Activated T-helper 1 cell treated with Interleukin-2 at 50 U/mL for 16 hours (primary cell): ENCODE measurements around the gene CCDC78.

Source experiments
- DNase-seq: peaks from one replicate; pipeline ENCODE4 v3.0.0-alpha.2; 2020; ENCODE audit warnings: low read depth

The CCDC78 gene

GRCh38 chr16:726438-727290 is at the start of gene CCDC78, which contains the start of gene HAGHL:
Gene CCDC78, minus strand, starts transcription at chr16:726443. Its CDS starts 76 bp downstream, at chr16:726367.
Gene HAGHL, plus strand, starts transcription at chr16:727106. Its CDS starts 404 bp downstream, at chr16:727510.
- peak; percentile 49 for DNase-seq

- DNase-seq: no peak
Measured at GRCh38 chr16:775236-775796, 49.1 kb upstream of the CCDC78 start.

GRCh38 chr16:774086-775001 is 48.1 kb upstream of the CCDC78 start:
- no peak for DNase-seq

GRCh38 chr16:772959-773358 is 46.7 kb upstream of the CCDC78 start:
- DNase-seq: no peak

- DNase-seq: no peak
Measured at GRCh38 chr16:770411-770810, 44.2 kb upstream of the CCDC78 start.

- no peak for DNase-seq
Measured at GRCh38 chr16:769934-770333, 43.7 kb upstream of the CCDC78 start.

- no peak for DNase-seq
Measured at GRCh38 chr16:769184-769784, 43.0 kb upstream of the CCDC78 start.

- DNase-seq: no peak
Measured at GRCh38 chr16:768428-768827, 42.2 kb upstream of the CCDC78 start.

- no peak for DNase-seq
Measured at GRCh38 chr16:767743-768235, 41.5 kb upstream of the CCDC78 start.

GRCh38 chr16:766820-767640 is 40.8 kb upstream of the CCDC78 start:
- DNase-seq: no peak

- no peak for DNase-seq
Measured at GRCh38 chr16:766008-766819, 40.0 kb upstream of the CCDC78 start.

GRCh38 chr16:765488-765865 is 39.2 kb upstream of the CCDC78 start:
- no peak for DNase-seq

- DNase-seq: no peak
Measured at GRCh38 chr16:764848-765487, 38.7 kb upstream of the CCDC78 start.

- no peak for DNase-seq
Measured at GRCh38 chr16:764184-764750, 38.0 kb upstream of the CCDC78 start.

- DNase-seq: no peak
Measured at GRCh38 chr16:763369-764183, 37.3 kb upstream of the CCDC78 start.

GRCh38 chr16:762595-763268 is 36.5 kb upstream of the CCDC78 start:
- DNase-seq: no peak

- no peak for DNase-seq
Measured at GRCh38 chr16:761625-762513, 35.6 kb upstream of the CCDC78 start.
